Right ventricle myocardium superior (tissue), 1 donor: ENCODE measurements around the gene CES2. TPM values are rescaled to one million over a fixed set of nuclear protein-coding genes. Genes with fewer than 3 reads are reported as not detected.
"Not testable (repeated sequence)": the region's sequence is repeated elsewhere in the genome, so short reads cannot be mapped to it uniquely, and the experiment has no call there.

ENCODE experiments used
- ATAC-seq: fragments of 200-7000 bp; cut with Tn5 transposase; one replicate; pipeline ENCODE4 v1.9.1; 2020; ENCODE audit warnings: mild to moderate bottlenecking; ENCODE audit not compliant: poor library complexity
- DNase-seq: peaks from one replicate; pipeline ENCODE4 v3.0.0-alpha.2; 2020
- intact Hi-C: fragments of 100-400 bp; cut with DNase I; formaldehyde crosslinking; loops from one replicate; pipeline ENCODE4 v1.11.2; 2022
- long read RNA-seq: library from polyadenylated mRNA; unstranded; transcript quantifications from one replicate; pipeline ENCODE4 v2.0.0, GENCODE V29; 2021
- total RNA-seq: library from RNA; stranded (reverse); fragmentation: NEBNext Ultra II Directional; extraction: Animal tissue kit (Norgen Biotek cat#: 25700); gene quantifications from one replicate; pipeline ENCODE4 v1.2.1, GENCODE V29; 2021
- donor health status: DM: no; HTN: yes; CAD: no; lungs with severe emphysema.

The CES2 gene, protein sequence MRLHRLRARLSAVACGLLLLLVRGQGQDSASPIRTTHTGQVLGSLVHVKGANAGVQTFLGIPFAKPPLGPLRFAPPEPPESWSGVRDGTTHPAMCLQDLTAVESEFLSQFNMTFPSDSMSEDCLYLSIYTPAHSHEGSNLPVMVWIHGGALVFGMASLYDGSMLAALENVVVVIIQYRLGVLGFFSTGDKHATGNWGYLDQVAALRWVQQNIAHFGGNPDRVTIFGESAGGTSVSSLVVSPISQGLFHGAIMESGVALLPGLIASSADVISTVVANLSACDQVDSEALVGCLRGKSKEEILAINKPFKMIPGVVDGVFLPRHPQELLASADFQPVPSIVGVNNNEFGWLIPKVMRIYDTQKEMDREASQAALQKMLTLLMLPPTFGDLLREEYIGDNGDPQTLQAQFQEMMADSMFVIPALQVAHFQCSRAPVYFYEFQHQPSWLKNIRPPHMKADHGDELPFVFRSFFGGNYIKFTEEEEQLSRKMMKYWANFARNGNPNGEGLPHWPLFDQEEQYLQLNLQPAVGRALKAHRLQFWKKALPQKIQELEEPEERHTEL
- 114 TPM for total RNA-seq
- long read RNA-seq, transcript CES2-202 (12 exons, 3,868 nt), result minor isoform, 6 of 484 reads
- long read RNA-seq, transcript CES2-201 (12 exons, 3,927 nt), result major isoform, 422 of 484 reads
- long read RNA-seq, transcript CES2-211 (12 exons, 3,391 nt), result minor isoform, 7 of 484 reads
- long read RNA-seq, partial matches to known transcripts, result 35 of 484 reads
- long read RNA-seq, other reads (novel, unspliced or antisense), result 13 of 484 reads

GRCh38 chr16:66935314-66936011 is at the start of gene CES2:
Gene CES2, plus strand, starts transcription at chr16:66935516. Its CDS starts 120 bp downstream, at chr16:66935636.
- ATAC-seq, result peak; percentile 77
- DNase-seq, result peak; percentile 78
- intact Hi-C loops, result loop anchor here (5.0 kb wide), 1 partner anchor 33 kb away; no protein-coding TSS in a partner anchor

DNA sequence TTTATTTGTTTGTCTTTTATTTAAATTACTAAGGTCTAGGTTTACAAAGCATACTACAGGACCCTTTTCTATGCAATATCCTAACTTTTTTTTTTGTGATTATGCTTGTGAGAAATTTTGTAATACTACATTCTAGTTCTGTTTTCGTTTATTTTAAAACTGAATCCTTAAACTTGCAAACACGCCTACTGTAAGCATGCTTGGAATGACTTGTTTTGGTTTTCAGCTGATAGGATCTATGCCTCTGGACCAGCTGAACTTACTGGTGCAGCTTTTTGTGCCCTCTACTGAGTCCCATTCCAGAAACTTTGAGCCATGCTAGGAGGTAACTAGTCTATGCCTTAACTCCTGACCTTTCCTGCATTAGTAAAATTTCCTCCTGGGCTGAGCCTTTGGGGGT is 49.0 kb upstream of the CES2 start:
- no peak for ATAC-seq
- DNase-seq, result no peak
- intact Hi-C loops, result no loop called here

GRCh38 chr16:66886914-66887313 is 48.4 kb upstream of the CES2 start:
- no peak for ATAC-seq
- intact Hi-C loops, result no loop called here
- DNase-seq, result no peak

- intact Hi-C loops, result no loop called here
- DNase-seq (no peak), ATAC-seq (no peak)
Observed at GRCh38 chr16:66888647-66889615, 46.4 kb upstream of the CES2 start.

GRCh38 chr16:66889622-66890021 is 45.7 kb upstream of the CES2 start:
- intact Hi-C loops, result no loop called here
- DNase-seq (no peak), ATAC-seq (no peak)

DNA sequence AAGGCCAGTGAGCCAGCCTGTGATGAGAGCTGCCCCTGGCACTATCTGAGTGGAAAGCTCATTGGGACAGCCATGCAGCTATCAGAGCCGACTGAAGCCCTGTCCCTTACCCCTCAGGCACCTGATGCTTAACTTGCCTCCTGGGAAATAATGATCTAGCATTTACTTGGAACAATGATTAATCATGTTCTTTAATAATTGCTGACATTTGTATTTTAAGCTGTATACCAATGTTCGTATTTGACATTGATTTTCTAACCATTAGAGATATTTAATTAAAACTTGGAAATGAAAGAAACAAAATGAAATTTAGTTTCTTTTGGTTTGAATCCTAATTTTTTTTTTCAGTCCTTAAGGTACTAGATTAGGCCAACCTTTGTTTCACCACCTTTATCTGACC is 44.5 kb upstream of the CES2 start:
- DNase-seq (no peak), ATAC-seq (no peak)
- intact Hi-C loops, result no loop called here

DNA sequence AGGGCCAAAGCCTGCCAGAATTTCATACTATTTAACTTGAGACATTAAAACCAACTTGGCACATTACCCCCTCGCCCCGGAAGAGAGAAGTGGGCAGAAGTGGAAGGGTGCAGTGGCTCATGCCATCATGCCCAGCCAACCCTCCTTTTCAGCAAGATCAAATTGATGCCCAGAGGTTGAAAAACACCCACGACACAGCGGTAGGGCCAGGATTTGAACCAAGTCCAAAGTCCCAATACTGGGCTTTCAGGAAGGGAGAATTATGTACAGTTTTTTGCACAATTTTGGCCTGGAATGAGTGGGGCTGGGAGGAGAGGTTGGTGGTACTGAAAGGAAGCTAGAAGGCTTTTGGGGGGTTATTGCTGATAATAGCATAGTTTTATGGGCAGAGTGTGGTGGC is 44.0 kb upstream of the CES2 start:
- ATAC-seq, result no peak
- intact Hi-C loops, result no loop called here
- DNase-seq, result no peak

DNA sequence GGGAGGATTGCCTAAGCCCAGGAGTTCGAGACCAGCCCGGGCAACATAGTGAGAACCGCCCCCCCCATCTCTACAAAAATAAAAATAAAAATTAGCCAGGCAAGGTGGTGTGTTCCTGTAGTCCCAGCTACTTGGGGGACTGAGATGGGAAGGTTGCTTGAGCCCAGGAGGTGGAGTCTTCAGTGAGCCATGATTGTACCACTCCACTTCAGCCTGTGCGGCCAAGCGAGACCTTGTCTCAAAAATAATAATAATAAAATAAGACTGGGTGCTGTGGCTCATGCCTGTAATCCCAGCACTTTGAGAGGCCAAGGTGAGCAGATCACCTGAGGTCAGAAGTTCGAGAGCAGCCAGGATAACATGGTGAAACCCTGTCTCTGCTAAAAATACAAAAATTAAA is 43.5 kb upstream of the CES2 start:
- DNase-seq (no peak), ATAC-seq (no peak)
- intact Hi-C loops, result no loop called here

DNA sequence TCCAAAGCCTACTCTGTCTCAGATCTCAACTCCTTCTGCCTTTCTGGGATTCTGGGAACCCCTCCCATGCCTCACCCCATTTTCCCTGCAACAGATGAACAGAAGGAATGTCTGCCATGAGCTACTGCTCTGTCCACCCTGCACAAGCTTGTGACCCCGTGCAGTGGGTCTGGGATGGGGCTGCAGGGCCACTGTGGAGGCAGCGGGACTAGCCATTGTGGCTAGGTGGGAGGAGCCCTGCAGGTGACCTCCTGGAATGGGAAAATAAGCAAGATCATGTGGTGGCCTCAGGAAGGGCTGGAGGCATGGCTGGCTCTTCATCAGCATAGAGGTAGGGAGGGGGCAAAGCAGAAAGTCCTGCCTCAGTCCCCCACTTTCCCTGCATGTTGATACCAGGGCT is 41.3 kb upstream of the CES2 start:
- ATAC-seq (no peak), DNase-seq (no peak)
- intact Hi-C loops, result no loop called here

GRCh38 chr16:66894948-66895688 is 40.2 kb upstream of the CES2 start:
- peak; percentile 82 for ATAC-seq
- peak; percentile 68 for DNase-seq

GRCh38 chr16:66895689-66895979 is 39.7 kb upstream of the CES2 start:
- intact Hi-C loops, result no loop called here
- DNase-seq, result no peak
- ATAC-seq, result no peak

More at GRCh38 chr16:66894948-66895688, 40.2 kb upstream of the CES2 start:
- intact Hi-C loops, result no loop called here

DNA sequence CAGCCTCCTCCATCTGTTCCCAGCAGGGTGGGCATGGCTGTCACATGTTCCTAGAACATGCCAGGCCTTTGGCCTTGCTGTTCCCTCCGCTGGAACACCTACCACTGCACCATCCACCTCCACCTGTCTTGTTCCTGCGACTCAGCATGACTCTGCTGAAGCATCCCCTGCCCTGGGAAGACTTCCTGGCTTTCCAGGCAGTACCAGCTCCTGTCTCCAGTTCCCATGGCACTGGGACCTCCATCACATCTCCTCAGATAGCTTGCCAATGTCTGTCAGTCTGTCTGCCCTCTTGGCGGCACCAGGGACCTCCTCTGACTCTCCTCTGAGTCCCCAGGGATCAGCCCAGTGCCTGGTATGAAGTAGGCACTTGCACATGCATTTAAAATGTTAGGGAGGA is 39.3 kb upstream of the CES2 start:
- intact Hi-C loops, result no loop called here
- ATAC-seq (no peak), DNase-seq (no peak)

DNA sequence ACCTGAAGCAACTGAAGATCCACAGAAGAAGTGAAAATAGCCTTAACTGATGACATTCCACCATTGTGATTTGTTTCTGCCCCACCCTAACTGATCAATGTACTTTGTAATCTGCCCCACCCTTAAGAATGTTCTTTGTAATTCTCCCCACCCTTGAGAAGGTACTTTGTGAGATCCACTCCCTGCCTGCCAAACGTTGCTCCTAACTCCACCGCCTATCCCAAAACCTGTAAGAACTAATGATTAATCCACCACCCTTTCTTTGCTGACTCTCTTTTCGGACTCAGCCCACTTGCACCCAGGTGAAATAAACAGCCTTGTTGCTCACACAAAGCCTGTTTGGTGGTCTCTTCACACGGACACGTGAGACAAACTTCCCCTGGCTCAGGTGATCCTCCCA is 38.6 kb upstream of the CES2 start:
- ATAC-seq, DNase-seq, intact Hi-C loops: not testable (repeated sequence)

- intact Hi-C loops, result no loop called here
- ATAC-seq (no peak), DNase-seq (no peak)
Observed at GRCh38 chr16:66898207-66898606, 37.1 kb upstream of the CES2 start.

DNA sequence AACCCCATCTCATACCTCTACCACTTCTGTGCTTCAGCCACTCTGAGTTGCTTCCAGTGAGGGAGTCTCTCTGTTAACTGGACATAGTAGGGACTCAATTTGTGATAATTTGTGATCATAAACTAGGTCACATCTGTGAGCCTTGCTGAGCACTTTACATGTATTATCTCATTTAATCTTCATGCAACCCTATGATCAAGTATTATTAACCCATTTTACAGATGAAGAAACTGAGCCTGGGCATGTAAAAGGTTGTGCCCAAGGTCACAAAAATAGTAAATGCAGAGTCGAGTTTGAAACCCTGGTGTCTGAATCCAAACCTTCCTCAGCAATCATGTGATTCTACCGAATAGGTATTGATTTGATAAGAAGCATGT is 36.4 kb upstream of the CES2 start:
- no peak for DNase-seq
- intact Hi-C loops, result no loop called here
- ATAC-seq, result no peak

GRCh38 chr16:66899310-66899944 is 35.9 kb upstream of the CES2 start:
- intact Hi-C loops, result no loop called here
- no peak for ATAC-seq
- no peak for DNase-seq

DNA sequence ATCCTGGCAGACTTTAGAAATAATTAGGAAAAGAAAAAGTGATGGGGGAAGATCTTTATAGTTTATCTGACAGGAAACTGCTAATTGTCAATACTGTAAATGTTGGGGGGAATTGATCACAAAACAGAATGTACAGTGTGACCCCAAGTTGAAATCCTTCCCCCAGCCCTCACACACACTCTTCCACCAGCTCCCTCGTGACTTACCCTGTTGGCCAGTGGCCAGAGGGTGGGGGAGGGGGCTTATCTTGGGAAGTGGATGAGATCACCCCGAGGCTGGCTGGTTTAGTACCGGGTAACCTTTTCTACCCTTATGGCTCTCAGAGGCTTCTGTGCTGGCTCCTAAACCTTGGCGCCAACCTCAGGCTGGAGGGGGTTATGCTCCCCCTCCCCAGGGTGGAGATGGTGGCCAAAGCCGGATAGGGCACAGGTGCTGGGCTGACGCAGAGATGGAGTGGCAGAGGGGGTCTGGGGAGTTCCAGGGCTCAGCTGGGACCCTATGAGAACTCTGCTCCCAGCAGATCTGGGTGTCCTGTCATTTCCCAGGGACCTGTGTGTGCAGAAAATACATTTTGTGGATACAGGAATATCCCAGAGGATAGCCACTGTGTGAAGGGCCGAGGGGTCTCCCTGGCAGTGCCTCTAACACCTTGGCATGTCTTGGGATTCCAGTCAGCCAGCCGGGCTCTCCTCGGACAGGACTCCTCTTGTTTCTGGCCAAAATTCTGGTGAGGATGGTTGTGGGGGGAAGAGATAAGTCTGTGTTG is 35.2 kb upstream of the CES2 start:
- intact Hi-C loops, result loop anchor here (5.0 kb wide), 1 partner anchor 37 kb away; the partner anchor contains the start of gene CES2
- ATAC-seq, result peak; percentile 0
- DNase-seq, result peak; percentile 83
